ENCODE data around the gene ME3.
"Not testable (repeated sequence)": the region's sequence is repeated elsewhere in the genome, so short reads cannot be mapped to it uniquely, and the experiment has no call there.

Gene ME3

DNA sequence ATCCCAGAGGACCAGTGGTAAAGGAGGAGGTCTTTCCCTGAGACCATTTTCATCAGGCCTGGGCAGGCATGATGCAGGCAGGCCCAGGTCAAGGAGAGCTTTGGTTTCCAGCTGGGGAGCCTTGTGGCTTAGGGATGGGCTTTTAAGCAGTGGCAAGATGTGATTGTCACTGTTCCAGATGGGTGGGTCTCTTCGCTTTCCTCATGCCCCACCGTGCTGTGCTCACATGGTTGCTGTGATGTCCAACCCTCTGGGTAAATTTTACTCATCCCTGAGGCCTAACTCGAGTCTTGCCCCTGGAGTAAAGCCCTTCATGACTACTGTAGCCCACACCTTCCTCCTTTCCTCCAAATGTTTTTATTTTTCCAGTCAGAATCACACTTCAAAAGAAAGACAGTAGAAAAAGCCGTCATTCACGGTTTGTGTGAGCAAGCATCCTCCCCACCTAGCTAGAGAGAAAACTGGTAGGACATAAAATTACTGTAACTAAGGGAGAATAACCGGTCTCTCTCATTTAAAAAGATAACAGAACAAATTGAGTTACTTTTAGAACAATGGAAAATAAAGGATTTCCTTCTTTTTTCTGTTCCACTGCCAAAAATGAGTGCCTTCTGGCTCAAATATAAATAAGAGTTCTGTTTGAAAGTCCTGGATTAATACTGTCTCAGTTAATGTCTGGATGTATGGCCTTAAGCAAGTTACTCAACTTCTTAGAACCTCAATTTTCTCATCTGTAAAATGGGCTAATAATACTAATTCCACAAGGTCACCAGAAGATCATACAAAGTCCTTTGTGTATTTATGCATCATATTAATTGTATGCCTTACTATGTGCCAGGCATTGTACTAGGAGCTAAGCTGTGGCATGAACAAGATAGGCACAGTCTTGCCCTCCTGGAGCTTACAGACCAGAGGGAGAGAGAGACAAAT is 84.9 kb downstream of the ME3 start:
- no peak for DNase-seq (ENCODE audit: low read depth in 2 of 2)

DNA sequence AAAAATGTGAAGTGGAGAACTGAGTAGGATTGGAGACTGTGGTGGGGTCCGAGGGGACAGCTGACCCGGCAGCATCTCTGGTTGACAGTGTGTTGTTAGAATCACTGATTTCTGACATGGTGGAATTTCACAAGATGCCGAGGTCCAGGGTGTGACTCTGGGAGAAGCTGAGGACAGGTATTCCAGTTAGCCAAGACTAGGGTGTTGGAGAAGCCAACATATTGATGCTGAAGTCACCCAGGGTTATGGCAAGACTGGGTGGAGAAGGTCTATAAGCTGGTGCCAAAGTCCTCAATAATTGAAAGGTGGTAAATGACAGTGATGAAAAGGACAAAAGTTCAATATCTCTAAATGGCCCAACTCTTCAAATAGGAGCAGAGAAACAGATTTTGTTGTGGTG is 86.1 kb downstream of the ME3 start:
- no peak for DNase-seq (ENCODE audit: low read depth in 2 of 2)

DNA sequence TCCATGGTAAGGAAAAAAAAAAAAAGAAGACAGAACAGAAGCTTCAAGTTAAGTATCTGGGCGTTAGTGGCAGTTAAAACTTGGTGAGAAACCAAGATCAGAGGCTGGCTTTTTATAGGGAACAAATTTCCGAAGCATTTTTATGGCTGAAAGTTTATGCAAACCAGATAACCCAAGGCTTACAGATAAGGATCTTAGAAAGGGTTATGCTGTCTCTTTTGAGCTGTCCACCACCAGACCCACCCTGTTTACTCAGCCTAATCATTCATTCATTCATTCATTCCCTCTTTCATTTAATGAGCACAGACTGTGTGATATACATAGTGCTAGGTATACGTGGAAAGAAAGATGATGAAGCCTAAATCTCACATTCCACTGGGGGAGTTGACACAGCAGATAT is 89.5 kb downstream of the ME3 start:
- no peak for DNase-seq (ENCODE audit: low read depth in 2 of 2)

DNA sequence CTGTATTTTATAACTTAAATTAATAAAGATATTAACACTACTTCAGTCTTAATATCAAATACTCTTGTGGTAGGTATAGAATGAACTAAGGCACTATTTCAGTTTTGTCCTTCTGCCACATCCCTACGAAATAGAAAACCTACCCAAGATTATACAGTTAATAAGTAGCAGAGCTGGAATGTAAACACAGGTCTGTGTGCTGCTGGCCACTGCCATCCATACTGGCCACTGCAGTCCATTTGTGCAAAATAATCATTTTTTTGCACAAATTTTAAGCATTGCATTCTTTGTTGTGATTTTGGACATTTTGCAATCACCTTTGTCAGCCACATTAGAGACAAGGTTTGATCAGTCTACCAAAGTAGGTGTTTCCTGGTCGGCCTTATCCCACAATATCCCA is 91.9 kb downstream of the ME3 start:
- no peak for DNase-seq (ENCODE audit: low read depth in 2 of 2)

DNA sequence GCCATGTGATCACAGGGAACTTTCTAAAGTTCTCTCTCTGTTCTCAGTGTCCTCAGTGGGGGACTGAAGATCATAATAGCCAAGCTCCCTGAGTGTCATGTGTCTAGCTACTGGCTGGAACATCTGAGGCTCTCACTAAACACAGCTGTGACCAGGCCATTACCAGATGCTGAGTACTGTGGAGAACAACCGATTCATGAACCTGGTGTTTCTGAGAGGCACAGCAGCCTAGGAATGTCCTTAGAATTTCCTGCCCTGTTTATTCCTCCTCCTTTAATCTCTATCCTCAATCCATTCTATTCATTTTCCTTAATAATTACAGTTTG is 93.0 kb downstream of the ME3 start:
- DNase-seq (ENCODE audit: low read depth in 2 of 2) = no peak

DNA sequence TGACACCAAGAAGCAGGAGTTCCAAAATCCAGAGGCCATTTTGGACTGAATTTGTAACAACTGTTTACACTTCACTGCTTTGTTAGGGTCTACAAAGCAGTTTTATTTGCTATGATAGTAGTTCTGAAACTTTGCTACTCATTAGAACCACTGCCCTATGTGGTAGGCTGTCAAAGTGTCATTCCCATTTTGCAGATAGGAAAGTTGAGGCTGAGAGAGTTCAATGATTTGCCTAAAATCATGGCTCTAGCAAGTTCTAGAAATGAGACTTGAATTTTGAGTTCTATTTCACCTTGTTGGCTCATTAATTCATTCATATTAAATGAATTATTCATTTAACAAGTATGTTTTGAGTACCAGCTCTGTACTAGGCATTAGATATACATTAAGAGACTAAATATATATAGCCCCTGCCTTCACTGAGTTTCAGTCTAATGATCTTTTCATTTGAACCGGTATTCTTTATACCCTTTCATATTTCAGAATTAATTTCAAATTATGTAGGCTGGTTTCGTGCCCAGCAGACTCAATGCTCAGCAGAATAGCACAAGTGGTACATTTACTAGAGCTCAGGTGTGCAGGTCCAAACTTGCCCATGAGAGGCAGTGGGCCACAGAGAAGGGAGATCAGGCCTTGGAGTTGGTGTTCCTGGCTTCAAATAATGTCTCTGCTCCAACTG is 93.5 kb downstream of the ME3 start:
- DNase-seq (ENCODE audit: low read depth in 2 of 2) = no peak

DNA sequence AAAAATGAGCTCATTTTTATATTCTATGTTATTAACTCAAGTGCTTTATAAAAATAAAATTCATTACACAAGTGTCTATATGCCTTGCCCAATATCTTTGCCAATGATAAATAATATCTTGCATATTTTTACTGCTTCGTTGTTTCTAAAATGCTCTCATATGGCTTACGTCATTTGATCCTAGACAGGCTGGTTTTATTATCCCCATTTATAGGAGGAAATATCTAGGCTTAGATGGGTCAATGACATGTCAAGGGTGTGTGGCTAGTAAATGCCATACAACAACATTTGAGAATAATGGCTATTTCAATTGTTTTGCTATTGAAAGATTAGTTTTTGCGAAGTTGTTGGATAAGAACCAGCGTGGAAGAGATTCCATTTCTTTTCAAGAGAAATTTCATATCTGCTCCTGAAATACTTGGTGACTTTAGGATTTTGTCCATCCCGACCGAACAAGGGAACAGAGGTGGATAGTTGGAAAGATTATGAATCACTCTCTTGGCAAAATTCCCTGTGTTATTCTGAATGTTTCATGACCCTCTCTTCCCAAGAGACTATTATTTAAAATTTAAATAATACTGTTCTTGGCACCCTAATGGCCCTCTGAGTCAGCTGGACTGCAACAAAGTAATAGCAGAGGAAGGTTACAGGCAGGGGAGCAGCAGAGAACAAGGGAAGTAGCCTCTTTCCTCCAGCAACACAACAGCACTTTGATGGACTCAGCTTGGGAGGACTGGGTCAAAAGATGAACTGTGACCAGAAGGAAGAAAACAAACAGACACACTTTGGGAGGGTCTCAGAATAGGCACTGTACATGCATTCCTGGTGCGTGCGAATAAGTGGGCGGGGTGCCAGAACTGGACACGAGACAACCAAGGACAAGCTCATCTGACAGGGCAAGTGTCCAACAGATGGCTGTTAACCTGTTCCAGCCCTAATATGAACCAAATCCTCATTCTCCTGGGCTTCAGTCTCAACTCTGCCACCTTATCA is 94.5 kb downstream of the ME3 start:
- DNase-seq (ENCODE audit: low read depth in 2 of 2) = no peak

DNA sequence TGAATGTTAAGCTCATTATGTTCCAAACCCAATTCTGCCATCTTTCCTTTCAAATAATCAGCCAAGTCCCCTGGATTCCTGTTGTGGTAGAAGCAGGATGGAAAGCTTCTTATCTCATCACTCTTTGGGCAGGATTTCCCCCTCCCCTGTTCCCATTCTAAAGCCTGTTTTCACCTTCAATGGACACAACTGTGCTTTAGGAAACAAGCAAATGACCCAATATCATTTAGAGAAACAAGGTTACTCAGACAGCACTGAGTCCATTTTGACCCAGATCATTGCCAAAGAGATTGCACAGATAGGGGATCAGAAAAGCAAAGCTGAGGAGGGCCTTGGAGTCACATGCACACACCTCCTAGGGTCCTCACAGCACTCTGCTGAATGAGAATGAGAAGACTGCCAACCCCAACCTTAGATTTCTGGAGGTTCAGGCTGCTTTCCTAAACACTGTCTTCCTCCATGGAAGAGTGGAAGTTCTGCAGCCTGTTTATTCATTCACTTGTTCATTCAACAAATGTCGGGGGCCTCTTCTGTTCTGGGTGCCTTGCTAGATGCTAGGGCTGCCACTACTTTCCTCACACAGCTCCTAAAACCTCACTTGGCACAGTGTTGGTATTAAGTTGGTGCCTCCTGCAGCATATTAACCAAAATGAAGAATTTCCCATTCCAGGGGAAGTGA is 95.3 kb downstream of the ME3 start:
- no peak for DNase-seq (ENCODE audit: low read depth in 2 of 2)

DNA sequence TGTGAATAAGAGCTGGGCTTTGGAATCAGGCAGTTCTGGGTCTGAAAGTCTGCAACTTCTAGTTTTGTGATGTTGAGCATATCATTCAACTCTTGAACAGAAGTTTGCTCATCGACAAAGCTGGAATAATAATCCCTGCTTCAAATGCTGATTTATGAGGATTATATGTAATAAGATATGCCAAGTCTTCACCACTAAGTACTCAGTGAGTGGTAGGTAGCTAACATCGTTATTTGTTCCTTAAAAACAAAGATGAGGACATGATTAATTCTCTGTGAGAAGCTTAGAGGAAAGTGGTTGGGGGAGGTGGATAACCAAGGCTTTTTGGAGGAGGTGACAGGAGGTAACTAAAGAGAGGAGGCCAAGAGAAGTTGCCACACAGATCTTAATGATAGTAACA is 96.5 kb downstream of the ME3 start:
- DNase-seq (ENCODE audit: low read depth in 2 of 2) = no peak

DNA sequence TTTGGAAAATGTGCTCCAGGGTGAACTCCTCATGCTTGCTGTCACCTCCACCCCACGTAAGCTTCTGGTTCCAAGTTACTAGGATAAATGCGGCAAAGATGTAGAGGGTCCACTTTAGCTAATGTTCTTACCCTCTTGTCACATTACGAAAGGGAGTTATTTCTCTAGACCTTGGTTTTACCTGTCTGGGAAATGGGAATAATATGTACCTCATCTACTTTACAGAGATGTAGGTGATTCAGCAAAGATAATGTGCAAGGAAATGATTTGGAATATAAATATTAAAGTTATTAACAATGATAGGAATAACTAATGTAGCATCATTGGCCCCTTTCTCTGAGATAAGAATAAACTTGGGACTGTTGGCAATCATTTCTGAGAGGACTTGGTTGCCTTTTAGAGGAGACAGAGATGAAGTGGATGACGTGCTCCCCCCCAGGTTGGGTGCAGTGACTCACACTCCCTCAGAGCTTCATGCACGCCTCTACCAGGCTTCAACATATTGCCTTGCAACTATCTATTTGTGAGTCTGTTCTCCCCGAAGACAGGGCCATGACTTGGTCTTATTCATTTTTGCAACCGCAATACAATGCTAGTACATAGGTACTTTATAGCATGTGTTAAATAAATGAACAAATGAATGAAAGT is 97.1 kb downstream of the ME3 start:
- DNase-seq (ENCODE audit: low read depth in 2 of 2) = no peak

DNA sequence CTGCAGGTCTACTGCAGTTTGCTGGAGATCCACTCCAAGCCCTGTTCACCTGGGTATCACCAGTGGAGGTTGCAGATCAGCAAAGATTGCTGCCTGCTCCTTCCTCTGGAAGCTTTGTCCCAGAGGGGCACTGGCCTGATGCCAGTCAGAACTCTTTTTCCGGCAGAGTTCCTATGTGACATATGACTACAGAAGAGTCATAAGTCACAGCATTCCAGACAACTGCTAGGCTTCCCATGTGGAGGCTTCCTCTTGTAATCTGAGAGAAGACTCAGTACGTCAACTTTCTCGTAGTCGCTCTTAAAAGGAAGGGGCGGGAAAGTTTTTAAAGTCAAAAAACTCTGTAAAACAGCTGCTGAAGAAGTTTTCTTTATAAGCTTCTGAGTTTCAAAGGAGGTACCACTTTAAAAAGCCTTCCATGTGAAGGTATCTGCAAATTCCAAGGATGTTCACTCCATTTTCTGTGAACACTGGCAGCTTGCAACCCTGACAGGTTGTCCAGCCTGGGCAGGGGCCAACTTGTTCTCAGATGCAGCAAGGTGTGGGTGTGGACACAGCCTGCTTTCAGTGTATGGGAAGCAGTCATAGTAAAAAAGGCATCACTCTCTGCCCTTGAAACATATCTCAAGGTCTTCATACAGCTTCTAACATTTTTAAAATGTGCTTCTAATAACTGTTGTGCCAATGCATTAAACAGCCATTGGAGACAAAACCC is 97.8 kb downstream of the ME3 start:
- no peak for DNase-seq (ENCODE audit: low read depth in 2 of 2)

DNA sequence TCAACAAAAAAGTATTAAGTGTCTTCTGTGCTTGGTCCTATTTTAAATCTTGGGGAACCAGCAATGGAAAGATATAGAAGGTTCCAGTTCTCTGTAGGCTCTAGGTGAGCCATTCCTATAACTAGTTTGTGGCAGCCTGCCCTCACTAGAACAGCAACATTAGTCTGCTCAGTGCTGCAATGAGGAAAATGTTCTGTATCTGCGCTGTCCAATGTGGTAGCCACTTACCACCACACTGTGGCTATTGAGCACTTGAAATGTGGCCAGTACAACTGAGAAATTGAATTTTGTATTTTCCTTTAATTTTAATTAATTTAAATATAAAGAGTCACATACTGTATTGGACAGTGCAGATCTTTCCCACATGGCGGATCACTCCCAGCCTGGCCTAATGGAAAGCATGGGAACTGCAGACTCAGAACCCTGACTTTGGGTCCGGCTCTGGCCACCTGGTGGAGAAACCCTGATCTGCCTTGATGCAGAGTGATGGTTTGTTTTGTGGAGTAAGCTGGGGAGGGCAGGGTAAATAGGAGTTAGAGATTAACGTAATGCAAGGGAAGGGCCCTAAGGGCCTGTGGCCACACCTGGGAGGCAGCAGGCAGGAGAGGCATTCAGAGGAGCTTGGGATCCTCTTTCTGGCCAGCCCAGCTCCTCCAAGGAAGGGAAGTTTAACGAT is 101.0 kb downstream of the ME3 start:
- no peak for DNase-seq (ENCODE audit: low read depth in 2 of 2)

DNA sequence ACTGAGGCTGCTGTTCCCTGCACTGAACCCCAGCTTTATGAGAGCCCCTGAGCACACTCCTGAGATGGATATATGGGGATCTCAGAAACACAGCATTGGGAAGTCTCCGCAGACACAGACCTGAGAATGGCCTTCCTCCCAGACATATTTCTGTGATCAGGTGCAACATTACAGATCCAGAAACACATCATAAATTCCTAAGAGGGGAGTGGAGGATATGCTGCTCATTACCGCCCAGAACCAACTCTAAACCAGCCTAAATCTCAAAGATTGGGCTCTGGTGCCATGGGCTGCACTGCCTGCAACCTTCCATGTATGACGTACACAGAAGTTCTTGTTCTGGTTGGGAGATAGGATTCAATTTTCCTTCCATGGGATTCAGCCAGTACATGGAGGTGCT is 102.0 kb downstream of the ME3 start:
- DNase-seq (ENCODE audit: low read depth in 2 of 2) = no peak

DNA sequence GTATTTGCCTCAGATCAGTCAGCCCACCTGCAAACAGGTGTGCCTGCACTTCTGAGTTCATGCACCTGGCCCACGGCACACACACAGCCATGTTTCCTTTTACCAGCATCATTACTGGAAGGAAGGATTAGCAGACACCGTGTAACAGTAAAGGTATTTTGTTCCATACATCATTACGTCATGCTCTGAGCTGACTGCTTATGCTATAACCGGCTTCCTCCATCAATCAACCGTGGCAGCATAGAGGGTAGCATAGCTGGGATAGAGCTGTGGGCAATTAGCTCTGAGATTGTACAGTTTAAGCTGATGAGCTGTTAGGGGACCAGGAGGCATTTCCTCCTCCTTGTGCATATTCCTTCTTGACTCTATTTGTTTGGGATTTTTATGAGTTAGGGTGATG is 102.4 kb downstream of the ME3 start:
- DNase-seq (ENCODE audit: low read depth in 2 of 2) = no peak

DNA sequence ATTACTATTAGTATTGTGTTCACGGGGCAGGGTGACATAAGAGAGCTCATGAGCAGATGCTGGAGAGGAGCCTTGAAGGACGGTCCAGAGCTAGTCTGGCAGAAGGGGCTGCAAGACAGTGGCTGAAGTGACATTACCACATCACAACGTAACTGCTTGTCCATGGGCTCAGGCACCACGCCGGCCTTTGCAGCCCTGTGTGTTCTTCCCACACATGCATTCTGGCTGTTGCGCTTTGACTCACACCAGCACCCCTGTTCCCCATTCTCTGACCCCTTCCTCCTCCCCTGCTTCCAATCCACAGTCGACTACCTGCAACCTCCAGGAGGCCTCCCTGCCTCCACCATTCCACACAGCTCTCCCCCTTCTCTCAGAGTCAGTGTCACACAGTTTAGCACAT is 103.3 kb downstream of the ME3 start:
- no peak for DNase-seq (ENCODE audit: low read depth in 2 of 2)

DNA sequence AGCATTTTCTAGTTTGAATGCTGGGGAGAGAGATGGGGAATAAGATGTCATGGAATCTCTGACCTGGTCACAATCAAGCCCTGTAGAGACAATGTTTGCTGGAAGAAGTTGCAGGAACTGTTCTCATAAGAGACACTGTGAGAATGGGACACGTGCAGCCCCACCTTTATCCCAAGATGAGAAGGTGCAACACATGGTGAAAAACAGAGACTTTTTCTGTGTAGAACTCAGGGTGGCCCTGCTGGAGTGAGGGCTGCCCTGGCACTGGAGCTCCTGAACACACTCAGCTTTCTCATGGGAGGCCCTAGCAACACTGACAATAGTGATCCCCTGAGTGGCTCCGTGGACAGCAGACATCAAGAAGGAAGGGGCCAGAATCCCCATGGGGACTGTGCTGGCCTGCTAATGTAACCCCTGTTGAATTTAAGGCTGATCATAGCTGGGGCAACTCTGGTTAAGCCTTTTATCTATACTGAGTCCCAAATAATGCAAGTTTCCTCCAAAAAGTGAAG is 106.6 kb downstream of the ME3 start:
- no peak for DNase-seq (ENCODE audit: low read depth in 2 of 2)

DNA sequence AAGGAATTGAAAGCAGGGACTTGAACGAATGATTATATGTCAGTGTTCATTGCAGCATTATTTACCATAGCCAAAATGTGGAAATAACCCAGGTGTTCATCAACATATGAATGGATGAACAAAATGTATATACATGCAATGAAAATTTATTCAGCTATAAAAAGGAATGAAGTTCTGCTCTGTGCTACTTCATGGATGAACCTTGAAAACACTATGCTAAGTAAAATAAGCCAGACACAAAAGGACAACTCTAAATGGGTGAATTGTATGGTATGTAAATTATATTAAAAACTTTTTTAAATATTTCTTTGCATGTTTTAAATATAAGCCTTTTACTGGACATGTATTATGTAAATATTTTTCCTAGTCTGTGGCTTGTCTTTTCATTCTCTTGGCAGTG is 107.0 kb downstream of the ME3 start:
- DNase-seq (ENCODE audit: low read depth in 2 of 2) = no peak

DNA sequence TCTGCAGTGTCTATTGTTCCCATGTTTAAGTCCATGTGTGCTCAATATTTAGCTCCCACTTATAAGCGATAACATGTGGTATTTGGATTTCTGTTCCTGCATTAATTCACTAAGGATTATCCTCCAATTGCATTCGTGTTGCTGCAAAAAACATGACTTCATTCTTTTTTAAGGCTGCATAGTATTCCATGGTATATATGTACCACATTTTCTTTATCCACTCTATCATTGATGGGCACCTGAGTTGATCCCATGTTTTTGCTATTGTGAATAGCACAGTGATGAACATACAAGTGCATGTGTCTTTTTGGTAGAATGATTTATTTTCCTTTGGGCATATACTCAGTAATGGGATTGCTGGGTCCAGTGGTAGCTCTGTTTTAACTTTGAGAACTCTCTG is 109.6 kb downstream of the ME3 start:
- DNase-seq (ENCODE audit: low read depth in 2 of 2) = not testable (repeated sequence)

DNA sequence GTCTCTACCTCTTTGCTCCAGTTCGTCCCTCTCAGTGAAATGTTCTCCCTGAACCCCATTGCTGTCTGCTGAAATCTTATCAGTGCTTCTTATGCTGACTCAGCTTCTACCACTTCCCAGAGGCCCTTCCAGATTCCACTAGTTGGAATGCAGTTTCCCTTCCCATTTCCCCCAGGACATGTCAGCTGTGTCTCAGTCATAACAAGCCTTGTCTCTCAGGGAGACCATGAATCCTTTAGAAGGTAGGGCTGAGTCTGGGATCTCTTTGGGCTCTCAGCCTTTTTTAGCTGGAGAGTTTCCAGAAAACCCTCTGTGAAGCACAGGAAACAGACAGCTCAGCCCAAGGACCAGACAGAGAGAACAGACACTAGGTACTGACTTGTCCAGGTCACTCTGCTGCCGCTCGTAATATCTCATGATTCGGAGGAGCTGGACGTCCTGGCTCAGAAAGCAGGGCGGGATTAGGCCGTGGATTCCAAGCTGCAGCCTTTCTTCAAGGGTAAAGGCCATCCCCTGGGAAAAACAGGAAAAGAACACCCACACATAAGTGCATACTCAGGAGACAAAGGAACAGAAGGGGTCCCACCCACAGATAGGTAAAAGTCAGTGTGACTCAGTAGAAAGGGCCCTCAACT is 113.0 kb downstream of the ME3 start:
- no peak for DNase-seq (ENCODE audit: low read depth in 2 of 2)
